Smooth muscle cell of the brain vasculature (primary cell): ENCODE data around the gene DIP2B.
"Not testable (repeated sequence)": the region's sequence is repeated elsewhere in the genome, so short reads cannot be mapped to it uniquely, and the experiment has no call there.

Experiments
- DNase-seq: peaks from one replicate; pipeline ENCODE4 v3.0.0-alpha.2; 2012; ENCODE audit warnings: low read depth, low spot score

The DIP2B gene

GRCh38 chr12:50504798-50505674, at the start of gene DIP2B:
Gene DIP2B (plus strand): TSS chr12:50504985. CDS start chr12:50505141, 156 bp downstream.
- DNase-seq: peak; percentile 72

GRCh38 chr12:50458606-50459005, 46.2 kb upstream of the DIP2B start:
- no peak for DNase-seq

- no peak for DNase-seq
Observed at GRCh38 chr12:50467439-50467838, 37.3 kb upstream of the DIP2B start.

- DNase-seq: no peak
Observed at GRCh38 chr12:50477241-50477832, 27.4 kb upstream of the DIP2B start.

- DNase-seq: no peak
Observed at GRCh38 chr12:50482571-50482970, 22.2 kb upstream of the DIP2B start.

GRCh38 chr12:50483488-50483887, 21.3 kb upstream of the DIP2B start:
- no peak for DNase-seq

GRCh38 chr12:50488801-50489200, 16.0 kb upstream of the DIP2B start:
- no peak for DNase-seq

- DNase-seq: not testable (repeated sequence)
Observed at GRCh38 chr12:50498119-50498518, 6.7 kb upstream of the DIP2B start.

- DNase-seq: no peak
Observed at GRCh38 chr12:50505675-50506530, 1.1 kb downstream of the DIP2B start.

- DNase-seq: no peak
Observed at GRCh38 chr12:50506753-50507473, 2.1 kb downstream of the DIP2B start.

GRCh38 chr12:50507474-50507838, 2.7 kb downstream of the DIP2B start:
- no peak for DNase-seq

- DNase-seq: no peak
Observed at GRCh38 chr12:50507930-50508329, 3.1 kb downstream of the DIP2B start.

- DNase-seq: no peak
Observed at GRCh38 chr12:50508414-50508813, 3.6 kb downstream of the DIP2B start.

GRCh38 chr12:50508970-50509663, 4.3 kb downstream of the DIP2B start:
- no peak for DNase-seq

- no peak for DNase-seq
Observed at GRCh38 chr12:50514526-50515276, 9.9 kb downstream of the DIP2B start.

GRCh38 chr12:50515587-50515986, 10.8 kb downstream of the DIP2B start:
- no peak for DNase-seq

- DNase-seq: no peak
Observed at GRCh38 chr12:50517421-50518048, 12.8 kb downstream of the DIP2B start.

- no peak for DNase-seq
Observed at GRCh38 chr12:50518090-50518489, 13.3 kb downstream of the DIP2B start.

GRCh38 chr12:50519353-50519752, 14.6 kb downstream of the DIP2B start:
- no peak for DNase-seq
